ENCODE data around the gene KIR3DL3.
A peak's percentile ranks its signal among the peaks of the same experiment; 100 is the strongest.
"Not testable (repeated sequence)": the region's sequence is repeated elsewhere in the genome, so short reads cannot be mapped to it uniquely, and the experiment has no call there.

Gene KIR3DL3

GRCh38 chr19:54738306-54738705, 14.1 kb downstream of the KIR3DL3 start, which contains the start of gene KIR2DL3:
KIR2DL3 (plus strand) TSS chr19:54738513; CDS start chr19:54738546, 33 bp downstream.
- DNase-seq, result not testable (repeated sequence)

GRCh38 chr19:54738715-54739114, 14.5 kb downstream of the KIR3DL3 start:
- DNase-seq, result no peak

GRCh38 chr19:54739587-54740497, 15.6 kb downstream of the KIR3DL3 start:
- no peak for DNase-seq

GRCh38 chr19:54741950-54742349, 17.7 kb downstream of the KIR3DL3 start:
- not testable (repeated sequence) for DNase-seq

- not testable (repeated sequence) for DNase-seq
Observed at GRCh38 chr19:54744080-54744479, 19.8 kb downstream of the KIR3DL3 start.

GRCh38 chr19:54747614-54748322, 23.5 kb downstream of the KIR3DL3 start:
- peak; percentile 11 for DNase-seq

- DNase-seq, result not testable (repeated sequence)
Observed at GRCh38 chr19:54750276-54750675, 26.0 kb downstream of the KIR3DL3 start.

GRCh38 chr19:54756204-54757110, 32.2 kb downstream of the KIR3DL3 start:
- DNase-seq, result not testable (repeated sequence)

- not testable (repeated sequence) for DNase-seq
Observed at GRCh38 chr19:54758577-54758976, 34.3 kb downstream of the KIR3DL3 start.

- not testable (repeated sequence) for DNase-seq
Observed at GRCh38 chr19:54764219-54764618, 40.0 kb downstream of the KIR3DL3 start.

- DNase-seq, result not testable (repeated sequence)
Observed at GRCh38 chr19:54766464-54766863, 42.2 kb downstream of the KIR3DL3 start.

- DNase-seq, result not testable (repeated sequence)
Observed at GRCh38 chr19:54769646-54770045, 45.4 kb downstream of the KIR3DL3 start, which contains the start of gene KIR2DL1. KIR2DL1 (plus strand) TSS chr19:54769793; CDS start chr19:54769851, 58 bp downstream.

GRCh38 chr19:54770511-54770910, 46.3 kb downstream of the KIR3DL3 start:
- not testable (repeated sequence) for DNase-seq

GRCh38 chr19:54771018-54771960, 47.0 kb downstream of the KIR3DL3 start:
- not testable (repeated sequence) for DNase-seq

- not testable (repeated sequence) for DNase-seq
Observed at GRCh38 chr19:54772666-54773065, 48.4 kb downstream of the KIR3DL3 start.

GRCh38 chr19:54775095-54775815, 51.0 kb downstream of the KIR3DL3 start:
- not testable (repeated sequence) for DNase-seq

- not testable (repeated sequence) for DNase-seq
Observed at GRCh38 chr19:54775830-54776229, 51.6 kb downstream of the KIR3DL3 start.

GRCh38 chr19:54777851-54778250, 53.6 kb downstream of the KIR3DL3 start:
- DNase-seq, result not testable (repeated sequence)

- not testable (repeated sequence) for DNase-seq
Observed at GRCh38 chr19:54778896-54779295, 54.7 kb downstream of the KIR3DL3 start.

GRCh38 chr19:54782916-54783315, 58.7 kb downstream of the KIR3DL3 start:
- DNase-seq, result not testable (repeated sequence)
